Cardiac atrium fibroblast (primary cell): Measurements from ENCODE around the gene GPR45. TPM values are rescaled to one million over a fixed set of nuclear protein-coding genes. Genes with fewer than 3 reads are reported as not detected.

Experiments used
- total RNA-seq: library from RNA; depleted of rRNA; stranded (reverse); fragments of >200 nt; gene quantifications from 2 replicates; pipeline ENCODE4 v1.2.3, GENCODE V29; 2015

Gene GPR45
- total RNA-seq, result not detected in 2 replicates

GRCh38 chr2:105241443-105241842, at the start of gene GPR45:
Gene GPR45 (plus strand): TSS chr2:105241743. CDS start chr2:105241859, 116 bp downstream.

Other genes with a start within 250 kb of the GPR45 start
- 11.2 and 13.9 TPM in 2 replicates for gene MRPS9, start 203.7 kb upstream of the GPR45 start, total RNA-seq
- 9.2 and 11.8 TPM in 2 replicates for gene TGFBRAP1, start 88.0 kb downstream of the GPR45 start, total RNA-seq
- 8.7 and 20.6 TPM in 2 replicates for gene C2orf49, start 95.8 kb downstream of the GPR45 start, total RNA-seq
- 72.1 and 102 TPM in 2 replicates for gene FHL2, start 157.3 kb downstream of the GPR45 start, total RNA-seq